Loucy (cell line): ENCODE results near the gene APBB3.
"Not testable (repeated sequence)": the region's sequence is repeated elsewhere in the genome, so short reads cannot be mapped to it uniquely, and the experiment has no call there.

Source experiments
- H2AFZ ChIP-seq: fragments of 200-600 bp; sonication (generic); 2 replicates; pipeline ENCODE4 v1.6.0; 2016; ENCODE audit warnings: antibody characterized with exemption, mild to moderate bottlenecking, low read length, moderate library complexity
- H3F3A ChIP-seq: fragments of 200-600 bp; 2 replicates; pipeline ENCODE4 v1.6.0; 2016; ENCODE audit warnings: antibody characterized with exemption, low read depth, mild to moderate bottlenecking
- H3K27me3 ChIP-seq: fragments of 200-600 bp; sonication (generic); 2 replicates; pipeline ENCODE4 v1.6.1; 2014; ENCODE audit warnings: low read length, mild to moderate bottlenecking; ENCODE audit not compliant: insufficient read depth, poor library complexity, severe bottlenecking
- H3K36me3 ChIP-seq: fragments of 200-600 bp; sonication (generic); 2 replicates; pipeline ENCODE4 v1.6.1; 2016; ENCODE audit warnings: low read length; ENCODE audit not compliant: insufficient read depth
- H3K4me1 ChIP-seq: fragments of 200-600 bp; sonication (generic); 2 replicates; pipeline ENCODE4 v1.5.1; 2014; ENCODE audit warnings: low read length, mild to moderate bottlenecking; ENCODE audit not compliant: insufficient read depth, poor library complexity, severe bottlenecking
- H3K4me2 ChIP-seq: fragments of 200-600 bp; sonication (generic); 2 replicates; pipeline ENCODE4 v1.6.0; 2014; ENCODE audit warnings: antibody characterized with exemption, low read length, low read depth, mild to moderate bottlenecking; ENCODE audit not compliant: poor library complexity, severe bottlenecking
- H3K4me3 ChIP-seq: fragments of 200-600 bp; sonication (generic); 2 replicates; pipeline ENCODE4 v1.5.1; 2014; ENCODE audit warnings: low read length, mild to moderate bottlenecking, mixed read lengths; ENCODE audit not compliant: poor library complexity, severe bottlenecking
- H3K79me2 ChIP-seq: fragments of 200-600 bp; sonication (generic); 2 replicates; pipeline ENCODE4 v1.6.1; 2014; ENCODE audit warnings: low read length; ENCODE audit not compliant: insufficient read depth
- H3K9ac ChIP-seq: fragments of 200-600 bp; sonication (generic); 2 replicates; pipeline ENCODE4 v1.6.0; 2014; ENCODE audit warnings: mild to moderate bottlenecking, low read depth, low read length, moderate library complexity; ENCODE audit not compliant: poor library complexity, severe bottlenecking
- H3K9me2 ChIP-seq: fragments of 200-600 bp; sonication (generic); replicated peaks from 2 replicates; pipeline ENCODE4 v1.6.1; 2016; ENCODE audit warnings: low read depth, low read length, mixed read lengths
- H3K9me3 ChIP-seq: fragments of 200-600 bp; sonication (generic); 2 replicates; pipeline ENCODE4 v1.6.1; 2014; ENCODE audit warnings: mild to moderate bottlenecking, antibody characterized with exemption, low read length, low read depth; ENCODE audit not compliant: insufficient read depth
- H4K20me1 ChIP-seq: fragments of 200-600 bp; sonication (generic); 2 replicates; pipeline ENCODE4 v1.6.0; 2014; ENCODE audit warnings: antibody characterized with exemption, low read length, mild to moderate bottlenecking; ENCODE audit not compliant: insufficient read depth, poor library complexity, severe bottlenecking
- CTCF ChIP-seq: fragments of 200-600 bp; sonication (generic); conservative IDR thresholded peaks from 2 replicates; pipeline ENCODE4 v1.5.1; 2014; ENCODE audit warnings: mild to moderate bottlenecking, antibody characterized with exemption, low read length
- EZH2phosphoT487 ChIP-seq: fragments of 200-600 bp; IDR thresholded peaks from 2 replicates; pipeline ENCODE4 v1.6.1; 2018; ENCODE audit warnings: antibody characterized with exemption, mild to moderate bottlenecking, moderate library complexity, borderline replicate concordance

Gene APBB3

GRCh38 chr5:140594169-140594568 is 29.8 kb upstream of the APBB3 start:
- Histone ChIP-seq H3K4me3 (no peak overlapping the region), H3K79me2 (no peaks in the 10 kb centered on the region), H3K27me3 (no peaks in the 10 kb centered on the region), H3K9me2 (no peaks in the 10 kb centered on the region), H3K4me2 (no peak overlapping the region), H4K20me1 (no peaks in the 10 kb centered on the region), H3F3A (no peaks in the 10 kb centered on the region), H3K9ac (no peak overlapping the region), H3K9me3 (no peaks in the 10 kb centered on the region), H3K4me1 (no peaks in the 10 kb centered on the region), H3K36me3 (no peaks in the 10 kb centered on the region), H2AFZ (no peak overlapping the region)
- no peak for TF ChIP-seq CTCF
- no peak for TF ChIP-seq EZH2phosphoT487

GRCh38 chr5:140593070-140593469 is 28.7 kb upstream of the APBB3 start:
- not testable (repeated sequence) for H3K4me3 ChIP-seq, H2AFZ ChIP-seq, H3K4me1 ChIP-seq, H3K4me2 ChIP-seq, H3K27me3 ChIP-seq, H3K9ac ChIP-seq, H3K36me3 ChIP-seq, H3K79me2 ChIP-seq, H3F3A ChIP-seq, H4K20me1 ChIP-seq, H3K9me2 ChIP-seq, H3K9me3 ChIP-seq

- no peaks in the 10 kb centered on the region for H3K27me3 ChIP-seq
- H3F3A ChIP-seq = no peaks in the 10 kb centered on the region
- H2AFZ ChIP-seq = no peak overlapping the region
- H3K9me2 ChIP-seq = no peaks in the 10 kb centered on the region
- no peaks in the 10 kb centered on the region for H4K20me1 ChIP-seq
- H3K4me1 ChIP-seq = no peaks in the 10 kb centered on the region
- H3K9ac ChIP-seq = no peak overlapping the region
- no peak overlapping the region for H3K4me3 ChIP-seq
- TF ChIP-seq CTCF (no peak), EZH2phosphoT487 (no peak)
- H3K36me3 ChIP-seq = no peaks in the 10 kb centered on the region
- no peaks in the 10 kb centered on the region for H3K79me2 ChIP-seq
- no peak overlapping the region for H3K4me2 ChIP-seq
- H3K9me3 ChIP-seq = no peaks in the 10 kb centered on the region
Measured at GRCh38 chr5:140591747-140592372, 27.5 kb upstream of the APBB3 start.

- H3K4me3 ChIP-seq = no peak overlapping the region
- no peak overlapping the region for H3K9ac ChIP-seq
- no peaks in the 10 kb centered on the region for H3K9me2 ChIP-seq
- no peaks in the 10 kb centered on the region for H4K20me1 ChIP-seq
- no peaks in the 10 kb centered on the region for H3F3A ChIP-seq
- H3K79me2 ChIP-seq = no peaks in the 10 kb centered on the region
- H3K36me3 ChIP-seq = no peaks in the 10 kb centered on the region
- H3K9me3 ChIP-seq = no peaks in the 10 kb centered on the region
- TF ChIP-seq EZH2phosphoT487 (no peak), CTCF (no peak)
- H3K4me1 ChIP-seq = no peaks in the 10 kb centered on the region
- no peak overlapping the region for H3K4me2 ChIP-seq
- H3K27me3 ChIP-seq = no peaks in the 10 kb centered on the region
- no peak overlapping the region for H2AFZ ChIP-seq
Measured at GRCh38 chr5:140590861-140591260, 26.5 kb upstream of the APBB3 start.
